MCF 10A (cell line): Measurements from ENCODE around the gene THSD7B. TPM values are rescaled to one million over a fixed set of nuclear protein-coding genes. Genes with fewer than 3 reads are reported as not detected.
"Not testable (repeated sequence)": the region's sequence is repeated elsewhere in the genome, so short reads cannot be mapped to it uniquely, and the experiment has no call there.

Experiments used
- BruUV-seq: library from RNA; stranded (reverse); fragments of 400-500 nt; replicated peaks from 2 replicates; lab custom pipeline; 2021; lab: Mats Ljungman, UMichigan
- CTCF ChIA-PET: fragments of 300-600 bp; sonication (Branson Sonifier 250); formaldehyde crosslinking; extraction: SDS; loops from one replicate; lab custom pipeline; 2021; ENCODE audit warnings: antibody characterized with exemption, inconsistent platforms; lab: Yijun Ruan, JAX
- POLR2A ChIA-PET: fragments of 300-600, 350-650 bp; sonication (Branson Sonifier 250); formaldehyde crosslinking; extraction: SDS; loops from one replicate; lab custom pipeline; 2020; ENCODE audit warnings: antibody characterized with exemption, inconsistent platforms; lab: Yijun Ruan, JAX
- DNase-seq: peaks from one replicate; pipeline ENCODE4 v3.0.0-alpha.2; 2018; ENCODE audit not compliant: unreplicated experiment
- H3K27ac Mint-ChIP-seq: one replicate; pipeline ENCODE4 v1.8.0; 2022; ENCODE audit warnings: mild to moderate bottlenecking, low read depth, mixed read lengths; ENCODE audit not compliant: unreplicated experiment
- H3K27me3 Mint-ChIP-seq: one replicate; pipeline ENCODE4 v1.8.0; 2022; ENCODE audit warnings: mixed read lengths; ENCODE audit not compliant: insufficient read depth, unreplicated experiment
- H3K36me3 Mint-ChIP-seq: one replicate; pipeline ENCODE4 v1.8.0; 2022; ENCODE audit warnings: mild to moderate bottlenecking, moderate library complexity, mixed read lengths; ENCODE audit not compliant: insufficient read depth, unreplicated experiment
- H3K4me1 Mint-ChIP-seq: one replicate; pipeline ENCODE4 v1.8.0; 2022; ENCODE audit warnings: mixed read lengths; ENCODE audit not compliant: insufficient read depth, unreplicated experiment
- H3K4me3 Mint-ChIP-seq: one replicate; pipeline ENCODE4 v1.8.0; 2022; ENCODE audit warnings: mild to moderate bottlenecking, moderate library complexity, mixed read lengths; ENCODE audit not compliant: unreplicated experiment
- H3K9me3 Mint-ChIP-seq: one replicate; pipeline ENCODE4 v1.8.0; 2022; ENCODE audit warnings: mixed read lengths; ENCODE audit not compliant: unreplicated experiment
- intact Hi-C: fragments of 100-400 bp; cut with micrococcal nuclease; formaldehyde crosslinking; loops from 2 replicates; pipeline ENCODE4 v1.14.1; 2022
- total RNA-seq: library from RNA; stranded (reverse); gene quantifications from 2 replicates; pipeline ENCODE4 v1.2.3, GENCODE V29; 2022
- TF ChIP-seq, protein P1 (sequence below): fragments of 200-600 bp; IDR thresholded peaks from one replicate; pipeline ENCODE4 v1.8.0; 2022; ENCODE audit warnings: antibody characterized with exemption, mild to moderate bottlenecking; ENCODE audit not compliant: unreplicated experiment

The THSD7B gene
- total RNA-seq, 1 experiment from 2014 or later, result not detected

DNA sequence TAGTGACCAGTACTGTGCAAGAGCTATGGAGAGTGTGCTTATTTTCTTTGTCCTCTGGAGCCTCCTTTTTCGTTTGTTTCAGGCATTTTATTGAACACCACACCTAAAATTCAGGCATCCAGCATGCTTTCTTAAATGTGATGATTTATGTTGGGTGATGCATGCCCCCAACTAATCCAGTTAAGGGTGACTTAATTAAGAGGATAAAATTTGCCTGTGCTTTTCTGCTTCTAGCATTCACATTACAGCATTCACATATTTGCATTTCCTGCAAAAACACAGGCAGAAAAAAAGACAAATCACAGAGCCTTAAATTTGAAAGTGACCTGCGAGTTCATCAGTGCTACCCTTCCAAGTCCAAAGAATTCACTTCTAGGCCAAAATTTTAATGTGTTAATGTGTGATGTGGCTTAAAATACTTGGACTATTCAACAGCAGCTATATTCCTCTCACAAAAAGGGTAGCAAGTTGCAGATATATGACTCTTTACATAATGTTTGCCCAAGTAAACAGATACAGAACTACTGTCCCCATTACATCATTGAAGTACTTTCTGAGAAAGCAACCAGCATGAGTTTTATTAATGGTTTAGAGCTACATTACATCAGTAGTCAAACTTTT lies 286.5 kb downstream of the THSD7B start:
- POLR2A ChIA-PET, result no interaction called here
- Mint-ChIP-seq H3K9me3 (no peaks in the 10 kb centered on the region), H3K36me3 (no peaks in the 10 kb centered on the region), H3K27ac (no peak overlapping the region), H3K27me3 (no peaks in the 10 kb centered on the region), H3K4me3 (no peak overlapping the region), H3K4me1 (no peaks in the 10 kb centered on the region)
- BruUV-seq, result no TSS peak
- DNase-seq, result no peak
- intact Hi-C loops, result loop anchor here (2.0 kb wide), 1 partner anchor 629 kb away; no protein-coding TSS in a partner anchor
- TF ChIP-seq, protein P1, sequence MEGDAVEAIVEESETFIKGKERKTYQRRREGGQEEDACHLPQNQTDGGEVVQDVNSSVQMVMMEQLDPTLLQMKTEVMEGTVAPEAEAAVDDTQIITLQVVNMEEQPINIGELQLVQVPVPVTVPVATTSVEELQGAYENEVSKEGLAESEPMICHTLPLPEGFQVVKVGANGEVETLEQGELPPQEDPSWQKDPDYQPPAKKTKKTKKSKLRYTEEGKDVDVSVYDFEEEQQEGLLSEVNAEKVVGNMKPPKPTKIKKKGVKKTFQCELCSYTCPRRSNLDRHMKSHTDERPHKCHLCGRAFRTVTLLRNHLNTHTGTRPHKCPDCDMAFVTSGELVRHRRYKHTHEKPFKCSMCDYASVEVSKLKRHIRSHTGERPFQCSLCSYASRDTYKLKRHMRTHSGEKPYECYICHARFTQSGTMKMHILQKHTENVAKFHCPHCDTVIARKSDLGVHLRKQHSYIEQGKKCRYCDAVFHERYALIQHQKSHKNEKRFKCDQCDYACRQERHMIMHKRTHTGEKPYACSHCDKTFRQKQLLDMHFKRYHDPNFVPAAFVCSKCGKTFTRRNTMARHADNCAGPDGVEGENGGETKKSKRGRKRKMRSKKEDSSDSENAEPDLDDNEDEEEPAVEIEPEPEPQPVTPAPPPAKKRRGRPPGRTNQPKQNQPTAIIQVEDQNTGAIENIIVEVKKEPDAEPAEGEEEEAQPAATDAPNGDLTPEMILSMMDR, result no peak
- CTCF ChIA-PET, result interaction anchor here (0.8 to 1.9 kb wide), 8 partner anchors 12 to 629 kb away, joined by 3 to 10 read pairs (median 5); no protein-coding TSS in a partner anchor

GRCh38 chr2:137056704-137057103 lies 291.4 kb downstream of the THSD7B start:
- ChIA-PET CTCF (no interaction called here), POLR2A (no interaction called here)
- BruUV-seq, result no TSS peak
- intact Hi-C loops, result no loop called here
- Mint-ChIP-seq H3K27ac (no peak overlapping the region), H3K9me3 (no peaks in the 10 kb centered on the region), H3K27me3 (no peaks in the 10 kb centered on the region), H3K4me3 (no peak overlapping the region), H3K36me3 (peaks cover 4% of the 10 kb centered on the region), H3K4me1 (no peaks in the 10 kb centered on the region)
- DNase-seq, result peak; percentile 8
- TF ChIP-seq, protein P1, result no peak

DNA sequence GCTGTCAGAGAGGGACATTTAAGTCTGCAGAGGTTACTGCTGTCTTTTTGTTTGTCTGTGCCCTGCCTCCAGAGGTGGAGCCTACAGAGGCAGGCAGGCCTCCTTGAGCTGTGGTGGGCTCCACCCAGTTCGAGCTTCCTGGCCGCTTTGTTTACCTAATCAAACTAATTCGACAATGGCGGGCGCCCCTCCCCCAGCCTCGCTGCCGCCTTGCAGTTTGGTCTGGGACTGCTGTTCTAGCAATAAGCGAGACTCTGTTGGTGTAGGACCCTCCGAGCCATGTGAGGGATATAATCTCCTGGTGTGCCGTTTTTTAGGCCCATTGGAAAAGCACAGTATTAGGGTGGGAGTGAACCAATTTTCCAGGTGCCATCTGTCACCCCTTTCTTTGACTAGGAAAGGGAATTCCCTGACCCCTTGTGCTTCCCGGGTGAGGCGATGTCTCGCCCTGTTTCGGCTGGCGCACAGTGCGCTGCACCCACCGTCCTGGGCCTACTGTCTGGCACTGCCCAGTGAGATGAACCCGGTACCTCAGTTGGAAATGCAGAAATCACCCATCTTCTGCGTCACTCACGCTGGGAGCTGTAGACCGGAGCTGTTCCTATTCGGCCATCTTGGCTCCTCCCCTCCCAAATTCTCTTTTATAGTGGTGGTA lies 310.9 kb downstream of the THSD7B start:
- H3K9me3 Mint-ChIP-seq, POLR2A ChIA-PET, H3K27me3 Mint-ChIP-seq, DNase-seq, H3K4me1 Mint-ChIP-seq, H3K4me3 Mint-ChIP-seq, CTCF ChIA-PET, H3K27ac Mint-ChIP-seq, intact Hi-C loops, H3K36me3 Mint-ChIP-seq, BruUV-seq: not testable (repeated sequence)

- POLR2A ChIA-PET, result interaction anchor here (0.6 kb wide), 1 partner anchor 29 kb away, joined by 3 read pairs; no protein-coding TSS in a partner anchor
- no peak overlapping the region for H3K27ac Mint-ChIP-seq
- TF ChIP-seq, protein P1, result no peak
- CTCF ChIA-PET, result interaction anchor here (0.8 kb wide), 1 partner anchor 160 kb away, joined by 3 read pairs; no protein-coding TSS in a partner anchor
- H3K36me3 Mint-ChIP-seq, result no peaks in the 10 kb centered on the region
- no peak for DNase-seq
- BruUV-seq, result no TSS peak
- H3K4me1 Mint-ChIP-seq, result no peaks in the 10 kb centered on the region
- no peaks in the 10 kb centered on the region for H3K27me3 Mint-ChIP-seq
- no peak overlapping the region for H3K4me3 Mint-ChIP-seq
- intact Hi-C loops, result no loop called here
- H3K9me3 Mint-ChIP-seq, result no peaks in the 10 kb centered on the region
Observed at GRCh38 chr2:137091704-137092103, 326.4 kb downstream of the THSD7B start.
